ENCODE results near the gene EP400.
"Not testable (repeated sequence)": the region's sequence is repeated elsewhere in the genome, so short reads cannot be mapped to it uniquely, and the experiment has no call there.

DNA sequence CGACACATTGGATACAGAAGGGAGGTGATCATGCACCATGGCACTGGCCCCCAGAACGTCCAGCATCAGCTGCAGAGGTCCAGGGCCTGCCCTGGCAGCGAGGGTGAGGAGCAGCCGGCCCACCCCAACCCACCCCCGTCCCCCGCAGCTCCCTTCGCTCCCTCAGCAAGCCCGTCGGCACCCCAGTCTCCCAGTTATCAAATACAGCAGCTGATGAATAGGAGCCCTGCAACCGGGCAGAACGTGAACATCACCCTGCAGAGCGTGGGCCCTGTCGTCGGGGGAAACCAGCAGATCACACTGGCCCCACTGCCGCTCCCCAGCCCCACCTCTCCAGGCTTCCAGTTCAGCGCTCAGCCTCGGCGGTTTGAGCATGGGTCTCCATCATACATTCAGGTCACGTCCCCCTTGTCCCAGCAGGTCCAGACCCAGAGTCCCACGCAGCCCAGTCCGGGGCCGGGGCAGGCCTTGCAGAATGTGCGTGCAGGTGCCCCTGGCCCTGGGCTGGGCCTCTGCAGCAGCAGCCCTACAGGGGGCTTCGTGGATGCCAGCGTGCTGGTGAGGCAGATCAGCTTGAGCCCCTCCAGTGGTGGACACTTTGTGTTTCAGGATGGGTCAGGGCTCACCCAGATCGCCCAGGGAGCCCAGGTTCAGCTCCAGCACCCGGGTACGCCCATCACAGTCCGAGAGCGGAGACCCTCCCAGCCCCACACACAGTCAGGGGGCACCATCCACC, 11.0 kb downstream of the EP400 start:
- TF ChIP-seq, protein P1, sequence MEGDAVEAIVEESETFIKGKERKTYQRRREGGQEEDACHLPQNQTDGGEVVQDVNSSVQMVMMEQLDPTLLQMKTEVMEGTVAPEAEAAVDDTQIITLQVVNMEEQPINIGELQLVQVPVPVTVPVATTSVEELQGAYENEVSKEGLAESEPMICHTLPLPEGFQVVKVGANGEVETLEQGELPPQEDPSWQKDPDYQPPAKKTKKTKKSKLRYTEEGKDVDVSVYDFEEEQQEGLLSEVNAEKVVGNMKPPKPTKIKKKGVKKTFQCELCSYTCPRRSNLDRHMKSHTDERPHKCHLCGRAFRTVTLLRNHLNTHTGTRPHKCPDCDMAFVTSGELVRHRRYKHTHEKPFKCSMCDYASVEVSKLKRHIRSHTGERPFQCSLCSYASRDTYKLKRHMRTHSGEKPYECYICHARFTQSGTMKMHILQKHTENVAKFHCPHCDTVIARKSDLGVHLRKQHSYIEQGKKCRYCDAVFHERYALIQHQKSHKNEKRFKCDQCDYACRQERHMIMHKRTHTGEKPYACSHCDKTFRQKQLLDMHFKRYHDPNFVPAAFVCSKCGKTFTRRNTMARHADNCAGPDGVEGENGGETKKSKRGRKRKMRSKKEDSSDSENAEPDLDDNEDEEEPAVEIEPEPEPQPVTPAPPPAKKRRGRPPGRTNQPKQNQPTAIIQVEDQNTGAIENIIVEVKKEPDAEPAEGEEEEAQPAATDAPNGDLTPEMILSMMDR (IDR thresholded peaks at IDR 0.05) = not testable (repeated sequence)
- not testable (repeated sequence) for TF ChIP-seq POLR2A (IDR thresholded peaks at IDR 0.05)

Measured in adrenal gland (tissue), 5 donors.